HG03469 (cell line): ENCODE data around the gene RGS7.
A peak's percentile ranks its signal among the peaks of the same experiment; 100 is the strongest.
"Not testable (repeated sequence)": the region's sequence is repeated elsewhere in the genome, so short reads cannot be mapped to it uniquely, and the experiment has no call there.

Source experiments
- ATAC-seq: cut with Tn5 transposase; IDR thresholded peaks from one replicate; pipeline ENCODE4 v1.9.1; 2021; ENCODE audit warnings: mild to moderate bottlenecking, moderate library complexity, moderate number of reproducible peaks; ENCODE audit not compliant: unreplicated experiment

RGS7 gene

DNA sequence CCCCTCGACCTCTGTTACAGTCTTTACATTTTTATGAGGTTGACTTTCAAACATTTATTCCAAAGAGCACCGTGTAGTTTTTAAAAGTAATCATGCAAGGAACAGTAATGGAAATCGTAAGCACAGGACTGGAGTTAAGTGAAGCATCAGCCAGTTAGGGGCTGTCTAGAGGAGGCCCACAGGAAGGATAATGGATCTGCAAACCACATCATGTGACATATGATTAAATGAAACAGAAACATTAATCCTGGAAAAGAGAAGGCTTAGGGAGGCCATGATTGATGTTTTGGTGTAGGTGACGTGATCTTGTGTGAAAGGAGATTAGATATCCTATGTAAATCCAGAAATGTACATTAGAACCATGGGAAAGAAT lies 25.0 kb downstream of the RGS7 start:
- ATAC-seq: no peak

DNA sequence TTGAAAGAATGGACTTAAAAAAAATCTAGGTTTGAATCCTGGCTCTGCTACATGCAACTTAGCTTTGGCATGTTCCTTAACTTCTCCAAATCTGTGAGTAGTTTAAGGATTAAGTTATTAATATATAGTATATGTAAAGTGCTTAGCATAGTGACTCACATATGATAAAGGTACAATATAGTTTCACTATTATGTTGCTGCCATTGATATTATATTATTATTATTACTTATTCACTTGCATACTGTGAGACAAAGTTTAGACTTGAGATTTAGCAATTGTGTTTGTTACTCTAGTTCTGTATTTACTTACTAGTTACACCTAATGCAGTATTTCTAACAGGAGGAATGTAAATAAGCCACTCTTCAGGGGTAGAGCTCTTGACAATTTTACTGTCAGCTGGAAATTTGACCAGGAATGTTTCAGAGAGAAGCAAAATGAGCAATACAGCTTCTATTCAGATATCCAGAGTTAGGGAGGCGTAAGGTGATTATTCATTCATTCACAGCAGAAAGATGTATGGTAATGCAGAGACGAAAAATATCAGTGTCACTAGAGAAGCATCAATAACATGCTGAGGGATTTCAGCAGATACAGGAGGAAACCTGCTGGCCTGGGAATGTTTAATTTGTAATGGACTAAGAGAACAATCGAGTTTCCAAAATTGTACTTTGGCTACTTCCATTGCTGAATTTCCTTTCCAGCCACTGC lies 25.5 kb downstream of the RGS7 start:
- peak; percentile 21 for ATAC-seq

DNA sequence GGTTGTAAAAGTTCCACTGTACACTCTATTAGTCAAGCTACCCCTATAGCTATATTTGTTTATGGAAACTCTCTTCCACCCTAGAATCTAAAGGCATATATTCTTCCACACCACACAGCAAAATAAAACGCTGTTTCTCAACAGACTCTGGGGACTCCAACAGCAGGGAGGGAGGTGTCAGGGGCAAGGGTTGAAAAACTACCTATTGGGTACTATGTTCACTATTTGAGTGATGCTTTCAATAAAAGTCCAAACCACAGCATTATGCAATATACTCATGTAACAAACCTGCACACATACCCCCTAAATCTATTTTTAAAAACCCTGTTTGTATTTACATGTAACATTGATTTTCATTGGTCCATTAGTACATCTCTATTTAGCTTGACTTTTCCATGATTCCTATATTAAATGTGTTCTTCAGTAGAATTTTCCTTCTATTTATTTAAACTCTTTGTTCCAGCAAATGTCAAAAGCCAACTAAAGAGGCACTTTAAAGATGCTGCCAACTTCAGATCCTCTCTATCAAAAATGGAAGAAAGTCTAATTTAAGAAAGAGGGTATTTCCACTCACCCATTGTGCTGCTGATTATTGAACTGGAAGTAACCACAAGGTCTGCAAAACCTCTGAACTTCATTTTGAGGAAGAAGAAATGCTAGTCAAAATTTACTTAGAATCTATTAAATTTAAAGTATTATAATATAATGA lies 26.2 kb downstream of the RGS7 start:
- peak; percentile 71 for ATAC-seq

DNA sequence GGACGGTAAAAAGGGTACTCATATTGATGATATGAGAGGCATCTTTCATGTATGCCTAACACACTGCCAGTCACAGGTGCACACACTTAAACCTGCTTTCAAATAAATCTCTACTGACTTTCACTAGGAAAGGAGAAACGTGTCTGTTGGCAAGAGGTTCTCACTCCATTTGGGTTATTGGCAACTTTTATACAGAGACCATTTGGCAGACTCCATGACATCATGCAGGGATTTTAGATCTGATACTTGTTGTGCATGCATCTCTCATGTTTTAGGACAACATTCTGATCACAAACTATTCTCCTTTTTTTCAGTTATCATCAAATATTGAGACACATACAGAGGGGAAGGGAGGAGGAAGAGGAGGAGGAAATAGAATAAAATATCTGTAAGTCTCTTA lies 31.5 kb downstream of the RGS7 start:
- no peak for ATAC-seq

DNA sequence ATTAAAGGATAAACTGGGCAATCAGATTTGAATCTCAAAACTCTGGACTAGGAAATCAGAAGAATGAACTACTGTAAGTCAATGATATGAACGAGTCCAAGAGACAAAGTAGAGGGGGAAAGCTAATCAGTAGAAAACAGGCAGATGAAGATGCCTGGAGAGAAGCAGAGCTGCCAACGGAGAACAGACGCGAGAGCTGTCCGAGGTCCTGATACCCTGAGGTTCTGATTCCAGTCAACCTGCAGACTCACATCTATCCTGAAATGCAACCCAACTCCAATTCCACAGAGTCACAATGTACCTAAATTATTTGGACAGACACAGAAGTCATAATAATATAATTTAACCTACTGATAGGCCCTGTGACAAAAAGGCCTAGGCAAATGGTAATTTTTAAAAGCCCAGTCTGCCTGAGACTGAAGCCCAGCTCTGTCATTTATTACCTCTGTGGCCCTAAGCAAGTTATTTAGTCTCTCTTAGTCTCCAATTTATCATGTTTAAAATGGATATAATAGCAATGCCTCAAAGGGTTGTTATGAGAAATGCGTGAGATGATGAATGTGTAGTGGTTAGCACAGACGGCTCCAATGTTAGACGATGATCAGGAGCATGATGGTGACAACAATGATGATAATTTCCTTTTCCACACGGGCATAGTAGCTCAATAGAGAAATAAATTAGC lies 33.4 kb downstream of the RGS7 start:
- ATAC-seq: no peak

DNA sequence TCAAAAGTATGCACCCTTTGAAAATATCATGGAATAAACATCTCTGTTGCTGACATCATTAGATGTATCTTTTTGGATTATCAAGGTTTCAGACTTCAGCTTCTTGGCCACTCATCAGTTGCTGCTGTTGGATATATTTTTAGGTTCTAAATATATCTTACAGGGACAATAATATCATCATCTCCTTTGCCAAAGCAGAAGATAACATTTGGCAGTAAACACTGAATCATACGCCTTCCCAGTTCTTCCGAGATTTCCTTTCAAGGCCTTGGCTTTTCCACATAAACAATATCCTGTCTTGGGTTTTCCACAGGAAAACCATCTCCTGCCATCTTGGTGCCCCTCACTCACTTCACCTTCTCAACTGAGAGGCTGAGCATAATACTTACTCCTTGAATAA lies 39.3 kb downstream of the RGS7 start:
- no peak for ATAC-seq

DNA sequence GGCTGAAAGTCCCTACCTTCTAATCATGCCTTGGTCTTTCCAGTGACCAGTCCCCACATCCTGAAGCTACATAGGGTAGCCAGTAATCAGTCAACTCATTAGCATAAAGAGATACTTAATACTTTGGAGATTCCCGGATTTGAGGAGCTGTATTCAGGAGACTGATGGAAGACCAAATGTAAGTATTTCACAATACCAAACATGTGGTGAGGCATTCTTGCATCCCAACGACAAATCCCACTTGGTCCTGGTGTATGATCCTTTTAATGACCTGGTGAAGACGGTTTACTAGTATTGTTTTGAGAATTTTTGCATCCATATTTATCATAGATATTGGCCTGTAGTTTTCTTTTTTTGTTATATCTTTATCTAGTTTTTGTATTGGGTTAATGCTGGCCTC lies 40.6 kb downstream of the RGS7 start:
- no peak for ATAC-seq

DNA sequence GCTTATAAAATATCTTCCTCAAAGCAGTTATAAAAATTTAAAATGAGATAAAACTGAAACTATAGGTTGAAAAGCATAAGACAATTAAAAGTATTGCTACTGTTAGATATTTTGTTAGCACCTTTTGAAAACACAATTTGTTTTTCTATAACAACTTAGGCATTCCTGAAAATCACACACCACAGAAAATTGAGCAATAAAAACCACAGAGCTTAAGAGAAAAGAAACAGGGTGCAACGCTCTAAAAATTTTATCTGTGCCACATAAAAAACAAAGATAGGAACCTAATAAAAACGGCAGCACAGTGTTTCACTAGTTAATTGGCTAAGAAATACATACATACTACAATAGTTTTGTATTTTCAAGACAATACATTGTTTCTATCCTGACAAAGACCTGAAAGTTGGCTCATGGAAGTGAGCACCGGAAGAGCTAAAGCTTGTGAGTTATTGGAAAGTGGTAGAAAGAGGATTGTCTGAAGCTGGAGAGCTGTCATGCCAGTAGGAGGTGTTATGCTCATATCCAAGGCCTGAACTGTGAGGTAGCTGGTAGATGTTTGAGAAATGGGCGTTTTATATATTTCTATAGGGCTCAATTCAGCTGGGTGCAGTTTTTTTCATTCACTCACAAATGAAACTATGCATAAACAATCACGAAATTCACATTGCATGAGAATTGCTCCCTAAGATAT lies 45.8 kb downstream of the RGS7 start:
- ATAC-seq: no peak

DNA sequence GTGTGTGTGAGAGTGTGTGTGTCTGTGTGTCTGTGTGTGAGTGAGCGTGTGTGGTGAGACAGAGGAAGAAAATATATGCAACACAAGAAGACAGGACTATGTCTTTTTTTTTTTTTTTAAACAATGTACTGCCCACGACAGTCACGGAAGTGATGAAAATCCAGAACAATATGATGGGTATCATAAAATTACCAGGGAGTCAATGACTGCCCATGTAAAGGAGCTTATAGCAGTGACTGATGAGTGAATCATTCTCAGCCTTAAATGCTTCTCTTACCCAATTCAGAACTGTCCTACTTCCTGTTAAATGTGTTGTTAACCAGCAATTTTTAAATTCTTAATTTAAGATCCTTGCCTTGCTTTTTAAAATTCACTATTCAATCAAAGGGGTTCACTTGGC lies 46.6 kb downstream of the RGS7 start:
- no peak for ATAC-seq

DNA sequence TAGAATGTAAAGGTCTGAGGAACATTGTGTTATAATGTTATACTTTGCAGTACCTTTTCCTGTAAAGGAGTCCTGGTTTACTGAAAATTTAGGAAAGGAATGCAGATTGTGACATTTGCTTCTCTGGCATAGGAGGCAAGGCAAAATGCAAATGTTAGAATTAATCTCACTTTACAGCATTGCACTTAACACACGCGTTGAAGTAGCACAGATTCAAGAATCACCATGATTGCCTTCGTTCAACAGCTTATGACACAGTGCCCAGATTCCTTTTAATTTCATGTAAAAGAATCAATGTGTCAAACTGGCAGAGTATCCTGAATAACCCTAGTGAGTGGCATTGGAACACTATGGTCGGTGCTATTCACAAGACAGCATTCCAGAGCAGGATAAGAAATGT lies 47.4 kb downstream of the RGS7 start:
- ATAC-seq: no peak

DNA sequence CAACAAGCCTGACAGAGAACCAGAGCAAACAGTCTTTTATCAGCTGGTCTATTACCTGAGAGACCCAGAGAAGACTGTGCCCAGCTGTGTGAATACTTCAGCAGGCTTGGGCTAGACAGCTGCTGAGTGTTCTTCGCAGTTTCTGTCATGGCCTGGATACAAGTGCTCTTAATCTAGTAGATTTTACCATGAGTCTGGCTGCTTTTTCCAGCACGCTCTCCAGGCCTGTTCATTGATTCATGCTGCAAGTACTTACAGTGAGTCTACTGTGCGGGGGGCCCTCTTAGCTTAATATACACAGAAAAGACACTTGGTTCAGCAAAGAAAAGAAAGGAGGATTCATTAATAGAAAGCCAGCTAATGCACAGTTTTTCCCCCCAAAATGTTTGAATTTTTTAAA lies 48.5 kb downstream of the RGS7 start:
- ATAC-seq: no peak

DNA sequence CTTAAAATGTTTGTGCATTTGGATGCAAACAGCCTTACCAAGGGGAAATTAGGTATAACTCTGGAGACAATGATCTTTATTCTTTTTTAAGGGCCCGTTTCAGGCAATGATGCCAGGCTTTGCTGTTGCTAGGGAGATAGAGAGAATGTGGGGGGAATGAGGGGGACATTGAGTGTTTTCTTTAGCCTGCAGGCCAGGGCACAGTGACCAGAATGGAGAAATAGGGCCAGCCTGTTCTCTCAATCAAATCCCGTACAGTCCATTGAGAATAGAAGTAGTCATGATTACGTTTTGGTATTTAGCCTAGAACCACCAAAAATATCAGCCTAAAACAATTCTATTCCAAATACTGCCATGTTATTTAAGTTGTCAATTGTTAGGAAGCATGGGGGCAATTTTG lies 49.0 kb downstream of the RGS7 start:
- ATAC-seq: no peak

DNA sequence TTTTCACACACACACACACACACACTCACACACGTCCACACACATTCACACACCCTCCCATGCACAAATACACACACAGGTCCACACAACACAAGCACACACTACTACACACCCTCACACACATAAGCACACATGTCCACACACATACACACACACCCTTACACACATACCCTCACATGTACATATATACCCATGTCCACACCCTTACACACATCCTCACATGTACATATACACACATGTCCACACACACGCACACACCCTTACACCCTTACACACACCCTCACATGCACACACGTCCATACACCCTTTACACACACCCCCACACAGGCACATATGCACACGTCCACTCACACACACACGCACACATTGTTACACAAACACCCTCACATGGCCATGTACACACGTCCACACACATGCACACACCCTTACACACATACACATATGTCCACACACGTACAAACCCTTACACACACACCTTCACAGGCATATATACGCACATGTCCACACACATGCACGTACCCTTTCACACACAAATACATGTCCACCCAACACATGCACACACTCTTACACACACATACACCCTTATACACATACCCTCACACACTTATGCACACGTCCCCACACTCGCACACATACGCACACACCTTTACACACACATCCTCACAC lies 50.7 kb downstream of the RGS7 start:
- no peak for ATAC-seq

DNA sequence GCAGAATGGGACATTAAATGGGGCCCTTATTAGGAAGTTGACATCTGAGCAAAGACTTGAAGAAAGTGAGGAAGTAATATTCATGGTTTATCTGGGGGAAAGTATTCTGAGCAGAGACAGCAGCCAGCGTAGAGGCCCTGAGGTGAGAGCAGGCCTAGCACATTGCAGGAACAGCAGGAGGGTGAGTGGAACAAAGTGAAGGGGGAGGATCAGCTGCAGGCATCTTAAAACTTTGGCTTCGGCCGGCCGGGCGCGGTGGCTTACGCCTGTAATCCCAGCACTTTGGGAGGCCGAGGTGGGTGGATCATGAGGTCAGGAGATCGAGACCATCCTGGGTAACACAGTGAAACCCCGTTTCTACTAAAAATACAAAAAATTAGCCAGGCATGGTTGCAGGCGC lies 55.0 kb downstream of the RGS7 start:
- not testable (repeated sequence) for ATAC-seq

DNA sequence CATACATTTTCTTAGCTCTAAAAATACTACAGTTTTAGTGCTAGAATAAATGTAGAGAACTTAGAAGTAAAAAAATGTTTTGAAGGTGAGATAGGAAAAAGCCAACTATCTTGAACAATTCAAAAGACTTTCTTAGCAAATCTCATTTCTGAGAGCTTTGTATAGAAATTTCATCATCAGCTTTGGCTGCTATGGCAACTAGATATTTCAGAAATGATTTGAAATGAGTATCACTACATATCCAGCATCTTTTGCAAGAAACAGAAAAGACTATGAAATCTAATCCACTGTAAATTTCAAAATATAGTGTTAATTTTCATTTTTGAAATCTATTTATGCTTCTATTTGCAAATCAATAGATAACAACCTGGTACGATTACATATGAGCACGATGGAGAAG lies 57.7 kb downstream of the RGS7 start:
- no peak for ATAC-seq

DNA sequence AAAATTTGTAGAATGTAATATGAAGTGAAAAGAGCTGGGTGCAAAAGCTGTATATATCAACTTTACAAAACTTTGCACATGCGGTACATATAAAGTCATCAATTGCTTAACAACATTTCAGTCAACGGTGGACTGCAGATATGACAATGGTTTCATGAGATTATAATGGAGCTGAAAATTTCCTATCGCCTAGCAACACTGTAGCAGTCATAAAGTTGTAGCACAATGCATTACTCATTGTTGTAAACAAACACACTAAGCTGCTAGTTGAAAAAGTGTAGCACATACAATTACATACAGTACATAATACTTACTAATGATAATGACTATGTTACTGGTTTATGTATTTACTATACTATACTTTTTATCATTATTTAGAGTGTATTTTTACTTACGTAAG lies 64.0 kb downstream of the RGS7 start:
- no peak for ATAC-seq

DNA sequence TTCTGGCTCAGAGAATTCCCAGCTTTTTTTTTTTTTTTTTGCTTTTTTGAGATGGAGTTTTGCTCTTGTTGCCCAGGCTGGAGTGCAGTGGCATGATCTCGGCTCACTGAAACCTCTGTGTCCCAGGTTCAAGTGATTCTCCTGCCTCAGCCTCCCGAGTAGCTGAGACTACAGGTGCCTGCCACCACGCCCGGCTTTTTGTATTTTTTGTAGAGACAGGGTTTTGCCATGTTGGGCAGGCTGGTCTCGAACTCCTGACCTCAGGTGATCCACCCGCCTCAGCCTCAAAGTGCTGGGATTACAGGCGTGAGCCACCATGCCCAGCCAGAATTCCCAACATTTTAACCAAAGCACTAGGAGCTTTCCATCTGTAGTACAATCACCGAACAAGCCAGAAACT lies 65.5 kb downstream of the RGS7 start:
- ATAC-seq: not testable (repeated sequence)

DNA sequence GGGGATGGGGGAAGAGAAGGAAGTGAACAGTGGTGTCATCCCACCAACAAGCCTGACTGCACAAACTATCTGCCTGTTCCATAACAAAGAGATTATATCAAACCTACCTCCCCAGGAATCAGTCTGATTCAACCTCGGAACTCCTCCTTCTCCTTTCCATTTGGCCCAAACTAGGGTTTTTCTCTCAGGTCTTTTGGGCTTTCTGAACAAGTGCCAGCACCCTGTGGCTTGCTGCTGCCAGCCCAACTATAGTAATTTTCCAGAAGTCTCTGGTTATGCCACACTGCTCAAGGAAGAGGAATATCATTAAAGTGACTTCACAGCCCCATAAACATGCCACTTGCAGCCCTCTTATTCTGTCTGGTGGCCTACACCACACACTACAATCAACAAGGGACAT lies 70.5 kb downstream of the RGS7 start:
- no peak for ATAC-seq

DNA sequence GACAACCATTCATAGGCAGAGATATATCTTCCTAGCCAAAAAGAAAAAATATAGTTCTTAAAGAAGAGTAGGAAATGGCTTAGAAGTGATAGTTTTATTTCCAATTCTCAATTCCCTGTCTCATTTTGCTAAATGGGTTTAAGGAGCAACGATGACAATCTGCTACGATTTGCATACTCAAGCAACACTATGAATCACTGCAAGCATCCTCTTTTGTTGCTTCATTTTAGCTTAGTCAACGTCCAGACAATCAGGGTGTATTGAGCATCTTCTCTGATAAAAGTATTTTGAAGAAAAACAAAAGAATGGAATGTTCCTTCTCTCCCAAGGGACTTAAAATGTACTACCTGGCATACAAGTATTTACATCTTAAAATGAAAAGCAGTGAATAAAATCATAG lies 80.6 kb downstream of the RGS7 start:
- ATAC-seq: no peak

DNA sequence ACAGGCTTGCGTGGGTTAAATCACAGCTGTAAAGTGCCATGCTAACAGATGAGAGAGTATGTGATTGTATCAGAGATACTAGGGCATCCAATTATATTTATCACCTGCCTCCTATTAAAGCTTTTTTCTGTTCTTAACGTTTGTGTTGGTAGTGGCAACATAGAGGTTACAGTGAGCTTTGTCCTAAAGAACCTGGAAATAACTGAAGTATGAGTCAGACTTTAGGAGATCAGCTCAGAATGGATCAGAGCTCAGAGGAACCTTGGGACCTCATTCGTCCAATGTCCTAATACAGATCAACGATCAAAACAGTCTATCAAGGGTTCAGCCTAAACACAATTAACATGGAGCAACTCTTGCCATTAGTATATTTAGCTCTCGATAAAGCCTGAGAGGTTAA lies 81.0 kb downstream of the RGS7 start:
- no peak for ATAC-seq

DNA sequence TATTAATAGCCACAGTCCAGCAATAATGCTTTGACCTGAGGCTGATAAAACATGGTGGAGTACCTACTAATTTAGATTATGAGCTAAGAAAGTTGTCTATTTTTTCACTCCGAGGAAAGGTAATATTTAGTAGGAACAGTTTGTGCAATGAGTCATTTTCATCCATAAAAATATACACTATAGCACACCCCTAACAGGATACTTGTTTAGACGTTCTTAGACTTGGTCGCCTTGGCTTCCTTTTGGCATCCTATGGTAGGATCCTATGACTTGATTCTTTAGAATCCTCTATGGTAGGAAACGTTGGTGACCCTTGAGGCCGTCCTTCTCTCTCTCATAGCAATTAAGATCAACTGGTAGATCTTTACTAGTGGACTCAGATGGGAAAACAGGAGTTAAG lies 81.8 kb downstream of the RGS7 start:
- no peak for ATAC-seq
